CD8-positive, alpha-beta memory T cell (primary cell): ENCODE measurements around the gene BRD2. TPM values are rescaled to one million over a fixed set of nuclear protein-coding genes. Genes with fewer than 3 reads are reported as not detected.

Source experiments
- CTCF ChIA-PET: fragments of 350-600 bp; sonication (Branson Sonifier 250); formaldehyde crosslinking; loops from one replicate; lab custom pipeline; 2021; ENCODE audit warnings: antibody characterized with exemption; lab: Charles Lee
- POLR2A ChIA-PET: fragments of 350-600 bp; sonication (Branson Sonifier 250); formaldehyde crosslinking; loops from one replicate; lab custom pipeline; 2021; ENCODE audit warnings: antibody characterized with exemption; lab: Charles Lee
- DNase-seq, 5 donors: peaks; one replicate each; pipeline versions ENCODE4 v3.0.0 to v3.0.0-alpha.2; 2020 to 2022; ENCODE audit warnings: mixed read lengths in 1 of 5
- H3K27ac ChIP-seq: one replicate; pipeline ENCODE4 v1.7.0; 2013; ENCODE audit warnings: low read depth, mild to moderate bottlenecking, low read length, moderate library complexity
- H3K27me3 ChIP-seq: 2 replicates; pipeline ENCODE4 v1.7.0; 2013; ENCODE audit warnings: low read length, mild to moderate bottlenecking; ENCODE audit not compliant: insufficient read depth, poor library complexity, severe bottlenecking
- H3K36me3 ChIP-seq: 2 replicates; pipeline ENCODE4 v1.7.0; 2013; ENCODE audit warnings: mild to moderate bottlenecking, low read length, moderate library complexity; ENCODE audit not compliant: insufficient read depth
- H3K4me1 ChIP-seq: 2 replicates; pipeline ENCODE4 v1.7.0; 2013; ENCODE audit warnings: mild to moderate bottlenecking, low read length, moderate library complexity; ENCODE audit not compliant: insufficient read depth
- H3K4me3 ChIP-seq: 2 replicates; pipeline ENCODE4 v1.7.0; 2013; ENCODE audit warnings: mild to moderate bottlenecking, low read length
- H3K9me3 ChIP-seq: 2 replicates; pipeline ENCODE4 v1.7.0; 2013; ENCODE audit warnings: mild to moderate bottlenecking, low read length
- H3K27ac Mint-ChIP-seq, 8 donors: one replicate each; pipeline ENCODE4 v1.8.0; 2020 to 2021; ENCODE audit warnings: mixed read lengths in 8 of 8, mild to moderate bottlenecking in 6 of 8, inconsistent platforms in 3 of 8, moderate library complexity in 3 of 8
- H3K27me3 Mint-ChIP-seq, 2 donors: one replicate each; pipeline ENCODE4 v1.8.0; 2020 to 2021; ENCODE audit warnings: mixed read lengths in 2 of 2, mild to moderate bottlenecking in 1 of 2, moderate library complexity in 1 of 2
- H3K36me3 Mint-ChIP-seq, 3 donors: one replicate each; pipeline ENCODE4 v1.8.0; 2020 to 2021; ENCODE audit warnings: mixed read lengths in 3 of 3, inconsistent platforms in 1 of 3, mild to moderate bottlenecking in 1 of 3
- H3K4me1 Mint-ChIP-seq, 3 donors: one replicate each; pipeline ENCODE4 v1.8.0; 2020 to 2021; ENCODE audit warnings: mixed read lengths in 3 of 3, inconsistent platforms in 1 of 3, mild to moderate bottlenecking in 1 of 3
- H3K4me3 Mint-ChIP-seq, 7 donors: one replicate each; pipeline ENCODE4 v1.8.0; 2020 to 2021; ENCODE audit warnings: mixed read lengths in 7 of 7, mild to moderate bottlenecking in 6 of 7, moderate library complexity in 4 of 7, inconsistent platforms in 2 of 7
- H3K9me3 Mint-ChIP-seq, 5 donors: one replicate each; pipeline ENCODE4 v1.8.0; 2020 to 2022; ENCODE audit warnings: mixed read lengths in 5 of 5, mild to moderate bottlenecking in 3 of 5, moderate library complexity in 2 of 5, inconsistent platforms in 1 of 5
- polyA plus RNA-seq: library from polyadenylated mRNA; unstranded; fragments of 300-500 nt; fragmentation: Illumina TruSeq; gene quantifications from one replicate; pipeline ENCODE4 v1.2.3, GENCODE V29; 2021
- total RNA-seq, 2 experiments: library from RNA; stranded (reverse); gene quantifications; one replicate each; pipeline ENCODE4 v1.2.3, GENCODE V29; 2021

Gene BRD2
- total and polyA plus RNA-seq, 3 experiments from 2014 or later, result 89.9 to 387 (median 373) TPM

GRCh38 chr6:32977272-32977952 is 9.0 kb downstream of the BRD2 start:
- Histone ChIP-seq H3K27me3 (no peaks in the 10 kb centered on the region), H3K27ac (no peak overlapping the region), H3K9me3 (no peaks in the 10 kb centered on the region), H3K4me1 (peaks cover 43% of the 10 kb centered on the region), H3K36me3 (peaks cover 81% of the 10 kb centered on the region), H3K4me3 (no peak overlapping the region)
- POLR2A ChIA-PET, result interaction anchor here (0.8 to 2.6 kb wide), 4 partner anchors 10 to 139 kb away, joined by 3 to 6 read pairs (median 4); partner anchors contain the start of gene TAP2
- Mint-ChIP-seq H3K4me1 (peaks cover 49 to 72% (median 60%) of the 10 kb centered on the region in 3 donors), H3K36me3 (peaks cover 32 to 97% (median 36%) of the 10 kb centered on the region in 3 donors), H3K27ac (peak overlapping the region in 7 of 8 donors; percentile 26 to 100 (median 76)), H3K27me3 (peaks cover 0 to 8% of the 10 kb centered on the region in 2 donors), H3K4me3 (peak overlapping the region in 4 of 7 donors; percentile 4 to 57 (median 16)), H3K9me3 (no peaks in the 10 kb centered on the region)
- no peak for DNase-seq
- CTCF ChIA-PET, result interaction anchor here (0.7 to 1.8 kb wide), 5 partner anchors 24 to 139 kb away, joined by 3 to 5 read pairs (median 3); partner anchors contain the start of genes TAP1 and TAP2

- no peaks in the 10 kb centered on the region for H3K9me3 ChIP-seq
- Mint-ChIP-seq H3K4me3 (peak overlapping the region in 1 of 7 donors; percentile 8), H3K9me3 (no peaks in the 10 kb centered on the region), H3K27me3 (peaks cover 0 to 4% of the 10 kb centered on the region in 2 donors), H3K36me3 (peaks cover 31 to 94% (median 36%) of the 10 kb centered on the region in 3 donors), H3K4me1 (peaks cover 49 to 76% (median 63%) of the 10 kb centered on the region in 3 donors), H3K27ac (peak overlapping the region; percentile 26 to 100 (median 70))
- CTCF ChIA-PET, result interaction anchor here (0.7 to 1.8 kb wide), 4 partner anchors 24 to 139 kb away, joined by 3 to 5 read pairs (median 3); partner anchors contain the start of genes HLA-DMA and TAP2
- POLR2A ChIA-PET, result interaction anchor here (0.6 to 1.2 kb wide), 3 partner anchors 24 to 38 kb away, joined by 3 to 7 read pairs (median 4); no protein-coding TSS in a partner anchor
- DNase-seq, result no peak
- peaks cover 43% of the 10 kb centered on the region for H3K4me1 ChIP-seq
- no peak overlapping the region for H3K4me3 ChIP-seq
- H3K27ac ChIP-seq, result no peak overlapping the region
- no peaks in the 10 kb centered on the region for H3K27me3 ChIP-seq
- H3K36me3 ChIP-seq, result peaks cover 81% of the 10 kb centered on the region
Measured at GRCh38 chr6:32977953-32978324, 9.5 kb downstream of the BRD2 start.

- Histone ChIP-seq H3K4me1 (peaks cover 46% of the 10 kb centered on the region), H3K27me3 (no peaks in the 10 kb centered on the region), H3K27ac (no peak overlapping the region), H3K9me3 (no peaks in the 10 kb centered on the region), H3K36me3 (peaks cover 68% of the 10 kb centered on the region), H3K4me3 (no peak overlapping the region)
- Mint-ChIP-seq H3K4me1 (peaks cover 49 to 82% (median 67%) of the 10 kb centered on the region in 3 donors), H3K27me3 (no peaks in the 10 kb centered on the region), H3K4me3 (peak overlapping the region in 1 of 7 donors; percentile 37), H3K27ac (peak overlapping the region in 6 of 8 donors; percentile 17 to 76 (median 60)), H3K9me3 (no peaks in the 10 kb centered on the region), H3K36me3 (peaks cover 23 to 74% (median 28%) of the 10 kb centered on the region in 3 donors)
- DNase-seq, result no peak
- CTCF ChIA-PET, result interaction anchor here (1.0 to 9.6 kb wide), 10 partner anchors 9 to 112 kb away, joined by 3 to 161 read pairs (median 6); partner anchors contain the start of genes BRD2 and HLA-DMA
- POLR2A ChIA-PET, result interaction anchor here (0.8 to 3.8 kb wide), 4 partner anchors 8 to 134 kb away, joined by 3 to 43 read pairs (median 4); partner anchors contain the start of gene BRD2
Measured at GRCh38 chr6:32979720-32980487, 11.5 kb downstream of the BRD2 start.

- Mint-ChIP-seq H3K4me1 (peaks cover 42 to 75% (median 61%) of the 10 kb centered on the region in 3 donors), H3K27ac (peak overlapping the region in 5 of 8 donors; percentile 7 to 68 (median 51)), H3K9me3 (no peaks in the 10 kb centered on the region), H3K4me3 (peak overlapping the region in 1 of 7 donors; percentile 37), H3K27me3 (no peaks in the 10 kb centered on the region), H3K36me3 (peaks cover 16 to 68% (median 23%) of the 10 kb centered on the region in 3 donors)
- Histone ChIP-seq H3K4me3 (no peak overlapping the region), H3K27me3 (no peaks in the 10 kb centered on the region), H3K9me3 (no peaks in the 10 kb centered on the region), H3K36me3 (peaks cover 63% of the 10 kb centered on the region), H3K27ac (no peak overlapping the region), H3K4me1 (peaks cover 40% of the 10 kb centered on the region)
- ChIA-PET CTCF (interaction anchor here (1.0 to 9.6 kb wide), 8 partner anchors 9 to 95 kb away, joined by 3 to 161 read pairs (median 8); partner anchors contain the start of genes BRD2 and HLA-DMA), POLR2A (interaction anchor here (0.6 to 3.8 kb wide), 5 partner anchors 9 to 135 kb away, joined by 3 to 43 read pairs (median 4); no protein-coding TSS in a partner anchor)
- DNase-seq, result no peak
Measured at GRCh38 chr6:32980488-32981038, 12.2 kb downstream of the BRD2 start.

- H3K4me3 Mint-ChIP-seq, result no peak overlapping the region
- H3K36me3 Mint-ChIP-seq, result peaks cover 7 to 51% (median 14%) of the 10 kb centered on the region in 3 donors
- peak overlapping the region; percentile 7 to 89 (median 66) for H3K27ac Mint-ChIP-seq
- no peaks in the 10 kb centered on the region for H3K27me3 Mint-ChIP-seq
- Histone ChIP-seq H3K4me3 (no peak overlapping the region), H3K27ac (no peak overlapping the region), H3K4me1 (peaks cover 24% of the 10 kb centered on the region), H3K9me3 (no peaks in the 10 kb centered on the region), H3K36me3 (peaks cover 47% of the 10 kb centered on the region), H3K27me3 (no peaks in the 10 kb centered on the region)
- H3K9me3 Mint-ChIP-seq, result no peaks in the 10 kb centered on the region
- ChIA-PET CTCF (interaction anchor here (0.6 to 9.6 kb wide), 6 partner anchors 14 to 143 kb away, joined by 3 to 248 read pairs (median 10); partner anchors contain the start of genes BRD2, HLA-DMA and TAP2), POLR2A (interaction anchor here (0.6 to 3.8 kb wide), 5 partner anchors 10 to 254 kb away, joined by 3 to 43 read pairs (median 4); no protein-coding TSS in a partner anchor)
- H3K4me1 Mint-ChIP-seq, result peaks cover 27 to 59% (median 44%) of the 10 kb centered on the region in 3 donors
- no peak for DNase-seq
Measured at GRCh38 chr6:32982084-32982701, 13.8 kb downstream of the BRD2 start.

GRCh38 chr6:32982702-32983492 is 14.5 kb downstream of the BRD2 start:
- H3K4me3 Mint-ChIP-seq, result no peak overlapping the region
- peak overlapping the region; percentile 4 to 74 (median 55) for H3K27ac Mint-ChIP-seq
- no peaks in the 10 kb centered on the region for H3K9me3 Mint-ChIP-seq
- H3K27me3 ChIP-seq, result no peaks in the 10 kb centered on the region
- ChIA-PET POLR2A (interaction anchor here (0.6 to 3.9 kb wide), 4 partner anchors 11 to 41 kb away, joined by 4 to 62 read pairs (median 24); no protein-coding TSS in a partner anchor), CTCF (interaction anchor here (1.2 to 9.6 kb wide), 9 partner anchors 14 to 144 kb away, joined by 4 to 248 read pairs (median 63); partner anchors contain the start of genes BRD2, HLA-DMA, HLA-DMB and TAP2)
- H3K9me3 ChIP-seq, result no peaks in the 10 kb centered on the region
- no peak overlapping the region for H3K4me3 ChIP-seq
- H3K4me1 ChIP-seq, result peaks cover 18% of the 10 kb centered on the region
- peaks cover 20 to 52% (median 37%) of the 10 kb centered on the region in 3 donors for H3K4me1 Mint-ChIP-seq
- peaks cover 40% of the 10 kb centered on the region for H3K36me3 ChIP-seq
- no peak for DNase-seq
- H3K27ac ChIP-seq, result no peak overlapping the region
- H3K36me3 Mint-ChIP-seq, result peaks cover 3 to 44% (median 7%) of the 10 kb centered on the region in 3 donors
- no peaks in the 10 kb centered on the region for H3K27me3 Mint-ChIP-seq
